ENCODE data around the gene MARS1. TPM values are rescaled to one million over a fixed set of nuclear protein-coding genes. Genes with fewer than 3 reads are reported as not detected.

MARS1 gene
- total and polyA plus RNA-seq, 5 donors from 2014 or later: 71.9 to 219 (median 83.2) TPM

- H3K4me3 Mint-ChIP-seq: peak within 1 kb of the TSS; percentile 97 to 99 (median 98)
- H3K36me3 Mint-ChIP-seq: peaks cover 10% of the 10 kb centered on the region
- H3K4me1 Mint-ChIP-seq: peaks cover 15 to 71% (median 44%) of the 10 kb centered on the region in 4 donors
- peaks cover 0 to 3% (median 0%) of the 10 kb centered on the region in 7 donors for H3K9me3 Mint-ChIP-seq
- ATAC-seq (ENCODE audit: low read depth in 2 of 2): peak; percentile 46 to 50
- H3K27ac Mint-ChIP-seq: peak within 1 kb of the TSS; percentile 98 to 100 (median 100)
- H3K36me3 ChIP-seq (ENCODE audit: control insufficient read depth, insufficient read depth, low read length): peaks cover 21% of the 10 kb centered on the region
- H3K9me3 ChIP-seq (ENCODE audit: control insufficient read depth in 2 of 2, low read length in 2 of 2): no peaks in the 10 kb centered on the region
- H3K27me3 ChIP-seq (ENCODE audit: control insufficient read depth, insufficient read depth, low read length): no peaks in the 10 kb centered on the region
- H3K4me3 ChIP-seq (ENCODE audit: low read depth, low read length): peak within 1 kb of the TSS; percentile 89
- peak within 1 kb of the TSS; percentile 98 for H3K27ac ChIP-seq (ENCODE audit: insufficient read depth, low read length, poor library complexity, severe bottlenecking)
- peaks cover 21% of the 10 kb centered on the region for H3K27me3 Mint-ChIP-seq
- H3K4me1 ChIP-seq (ENCODE audit: control insufficient read depth, insufficient read depth, low read length, poor library complexity, severe bottlenecking): peaks cover 59% of the 10 kb centered on the region
- peak; percentile 89 to 92 (median 90) for DNase-seq
These were observed 34.4 kb downstream of the MARS1 start, which contains the start of gene MBD6 for GRCh38 chr12:57522011-57522886. TSS of gene MBD6 (plus strand) at chr12:57522824. CDS start at chr12:57524304, 1,480 bp downstream.

GRCh38 chr12:57522887-57523705, 35.2 kb downstream of the MARS1 start:
- Histone ChIP-seq H3K4me1 (ENCODE audit: control insufficient read depth, insufficient read depth, low read length, poor library complexity, severe bottlenecking) (peaks cover 56% of the 10 kb centered on the region), H3K36me3 (ENCODE audit: control insufficient read depth, insufficient read depth, low read length) (peaks cover 22% of the 10 kb centered on the region), H3K27ac (ENCODE audit: insufficient read depth, low read length, poor library complexity, severe bottlenecking) (peak overlapping the region; percentile 98), H3K27me3 (ENCODE audit: control insufficient read depth, insufficient read depth, low read length) (no peaks in the 10 kb centered on the region), H3K4me3 (ENCODE audit: low read depth, low read length) (peak overlapping the region; percentile 89), H3K9me3 (ENCODE audit: control insufficient read depth in 2 of 2, low read length in 2 of 2) (no peaks in the 10 kb centered on the region)
- H3K36me3 Mint-ChIP-seq: peaks cover 6% of the 10 kb centered on the region
- peak overlapping the region in 2 of 3 donors; percentile 89 to 100 for H3K27ac Mint-ChIP-seq
- peaks cover 15 to 63% (median 42%) of the 10 kb centered on the region in 4 donors for H3K4me1 Mint-ChIP-seq
- H3K9me3 Mint-ChIP-seq: peaks cover 0 to 3% (median 0%) of the 10 kb centered on the region in 7 donors
- H3K27me3 Mint-ChIP-seq: peaks cover 21% of the 10 kb centered on the region
- no peak for ATAC-seq (ENCODE audit: low read depth in 2 of 2)
- peak overlapping the region; percentile 90 to 96 (median 94) for H3K4me3 Mint-ChIP-seq
- DNase-seq: peak; percentile 30 to 59 (median 51)

DNA sequence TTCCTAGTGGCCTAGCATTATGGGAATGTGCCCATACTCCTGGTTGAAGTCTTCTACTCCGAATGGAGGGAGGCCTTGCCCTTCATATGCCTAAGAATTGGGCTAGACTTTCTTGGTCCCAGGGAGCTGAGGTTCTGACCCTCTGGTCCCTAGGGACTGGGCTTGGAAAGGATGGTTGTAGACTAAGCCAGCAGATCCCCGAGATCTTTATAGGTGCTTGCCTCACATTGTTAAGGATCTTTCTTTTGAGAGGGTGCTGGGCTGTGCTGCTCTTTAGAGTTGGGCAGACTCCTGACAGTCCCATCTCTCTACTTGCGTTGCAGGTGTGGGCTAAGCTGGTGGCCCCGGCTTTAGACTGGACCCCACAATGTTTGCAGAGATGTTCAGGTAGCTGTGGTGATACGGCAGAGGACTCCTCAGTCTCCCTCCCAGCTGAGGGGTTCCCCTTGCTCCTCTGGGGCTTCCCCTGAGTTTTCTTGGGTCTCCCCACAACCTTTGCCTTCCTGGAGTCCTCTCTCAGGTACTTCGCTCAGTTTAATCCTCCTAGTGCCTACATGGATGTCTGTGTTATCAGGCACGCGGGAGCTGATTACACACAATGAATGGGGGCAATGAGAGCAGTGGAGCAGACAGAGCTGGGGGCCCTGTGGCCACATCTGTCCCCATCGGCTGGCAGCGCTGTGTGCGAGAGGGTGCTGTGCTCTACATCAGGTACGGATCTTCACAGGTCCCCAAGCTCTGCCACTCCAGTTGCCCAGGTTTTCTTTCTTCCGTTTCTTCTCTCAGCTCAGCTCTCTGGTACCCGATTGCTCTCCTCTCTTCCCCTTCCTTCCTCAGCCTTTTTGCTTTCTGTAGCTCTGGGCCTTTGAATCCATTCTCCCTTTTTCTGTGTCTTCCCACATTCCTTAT, 36.1 kb downstream of the MARS1 start:
- Mint-ChIP-seq H3K27me3 (peaks cover 21% of the 10 kb centered on the region), H3K27ac (peak overlapping the region in 2 of 3 donors; percentile 89 to 95), H3K36me3 (peaks cover 5% of the 10 kb centered on the region), H3K9me3 (peaks cover 0 to 3% (median 0%) of the 10 kb centered on the region in 7 donors), H3K4me1 (peaks cover 9 to 55% (median 35%) of the 10 kb centered on the region in 4 donors), H3K4me3 (peak overlapping the region; percentile 90 to 96 (median 94))
- Histone ChIP-seq H3K27ac (ENCODE audit: insufficient read depth, low read length, poor library complexity, severe bottlenecking) (peak overlapping the region; percentile 98), H3K4me3 (ENCODE audit: low read depth, low read length) (peak overlapping the region; percentile 89), H3K36me3 (ENCODE audit: control insufficient read depth, insufficient read depth, low read length) (peaks cover 26% of the 10 kb centered on the region), H3K4me1 (ENCODE audit: control insufficient read depth, insufficient read depth, low read length, poor library complexity, severe bottlenecking) (peaks cover 47% of the 10 kb centered on the region), H3K27me3 (ENCODE audit: control insufficient read depth, insufficient read depth, low read length) (no peaks in the 10 kb centered on the region), H3K9me3 (ENCODE audit: control insufficient read depth in 2 of 2, low read length in 2 of 2) (no peaks in the 10 kb centered on the region)
- no peak for ATAC-seq (ENCODE audit: low read depth in 2 of 2)
- DNase-seq: peak in 1 of 3 donors; percentile 8

GRCh38 chr12:57524814-57525614, 37.1 kb downstream of the MARS1 start:
- Histone ChIP-seq H3K27ac (ENCODE audit: insufficient read depth, low read length, poor library complexity, severe bottlenecking) (no peak overlapping the region), H3K4me1 (ENCODE audit: control insufficient read depth, insufficient read depth, low read length, poor library complexity, severe bottlenecking) (peaks cover 38% of the 10 kb centered on the region), H3K36me3 (ENCODE audit: control insufficient read depth, insufficient read depth, low read length) (peaks cover 33% of the 10 kb centered on the region), H3K9me3 (ENCODE audit: control insufficient read depth in 2 of 2, low read length in 2 of 2) (no peaks in the 10 kb centered on the region), H3K27me3 (ENCODE audit: control insufficient read depth, insufficient read depth, low read length) (no peaks in the 10 kb centered on the region), H3K4me3 (ENCODE audit: low read depth, low read length) (no peak overlapping the region)
- Mint-ChIP-seq H3K27me3 (peaks cover 21% of the 10 kb centered on the region), H3K4me1 (peaks cover 4 to 49% (median 35%) of the 10 kb centered on the region in 4 donors), H3K4me3 (peak overlapping the region; percentile 90 to 96 (median 94)), H3K27ac (peak overlapping the region in 2 of 3 donors; percentile 89 to 95), H3K9me3 (peaks cover 0 to 3% (median 0%) of the 10 kb centered on the region in 7 donors), H3K36me3 (peaks cover 4% of the 10 kb centered on the region)
- ATAC-seq (ENCODE audit: low read depth in 2 of 2) (no peak), DNase-seq (no peak)

DNA sequence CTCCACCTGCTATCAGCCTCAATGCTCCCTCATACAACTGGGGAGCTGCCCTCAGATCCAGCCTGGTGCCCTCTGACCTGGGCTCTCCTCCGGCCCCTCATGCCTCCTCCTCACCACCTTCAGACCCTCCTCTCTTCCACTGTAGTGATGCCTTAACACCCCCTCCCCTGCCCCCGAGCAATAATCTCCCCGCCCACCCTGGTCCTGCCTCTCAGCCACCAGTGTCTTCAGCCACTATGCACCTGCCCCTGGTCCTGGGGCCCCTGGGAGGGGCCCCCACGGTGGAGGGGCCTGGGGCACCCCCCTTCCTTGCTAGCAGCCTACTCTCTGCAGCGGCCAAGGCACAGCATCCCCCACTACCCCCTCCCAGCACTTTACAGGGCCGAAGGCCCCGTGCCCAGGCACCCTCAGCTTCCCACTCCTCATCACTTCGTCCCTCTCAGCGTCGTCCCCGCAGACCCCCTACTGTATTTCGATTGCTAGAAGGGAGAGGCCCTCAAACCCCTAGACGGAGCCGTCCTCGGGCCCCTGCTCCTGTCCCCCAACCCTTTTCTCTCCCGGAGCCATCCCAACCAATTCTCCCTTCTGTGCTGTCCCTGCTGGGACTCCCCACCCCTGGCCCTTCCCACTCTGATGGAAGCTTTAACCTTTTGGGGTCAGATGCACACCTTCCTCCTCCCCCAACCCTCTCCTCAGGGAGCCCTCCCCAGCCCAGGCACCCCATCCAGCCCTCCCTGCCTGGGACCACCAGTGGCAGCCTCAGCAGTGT, 37.9 kb downstream of the MARS1 start:
- peaks cover 4 to 44% (median 31%) of the 10 kb centered on the region in 4 donors for H3K4me1 Mint-ChIP-seq
- H3K4me1 ChIP-seq (ENCODE audit: control insufficient read depth, insufficient read depth, low read length, poor library complexity, severe bottlenecking): peaks cover 36% of the 10 kb centered on the region
- ATAC-seq (ENCODE audit: low read depth in 2 of 2) (no peak), DNase-seq (no peak)
- peaks cover 4% of the 10 kb centered on the region for H3K36me3 Mint-ChIP-seq
- peaks cover 0 to 3% (median 0%) of the 10 kb centered on the region in 7 donors for H3K9me3 Mint-ChIP-seq
- no peak overlapping the region for H3K27ac ChIP-seq (ENCODE audit: insufficient read depth, low read length, poor library complexity, severe bottlenecking)
- H3K27me3 ChIP-seq (ENCODE audit: control insufficient read depth, insufficient read depth, low read length): no peaks in the 10 kb centered on the region
- no peaks in the 10 kb centered on the region for H3K9me3 ChIP-seq (ENCODE audit: control insufficient read depth in 2 of 2, low read length in 2 of 2)
- H3K27ac Mint-ChIP-seq: peak overlapping the region in 1 of 3 donors; percentile 32
- no peak overlapping the region for H3K4me3 Mint-ChIP-seq
- H3K36me3 ChIP-seq (ENCODE audit: control insufficient read depth, insufficient read depth, low read length): peaks cover 41% of the 10 kb centered on the region
- peaks cover 13% of the 10 kb centered on the region for H3K27me3 Mint-ChIP-seq
- H3K4me3 ChIP-seq (ENCODE audit: low read depth, low read length): no peak overlapping the region

DNA sequence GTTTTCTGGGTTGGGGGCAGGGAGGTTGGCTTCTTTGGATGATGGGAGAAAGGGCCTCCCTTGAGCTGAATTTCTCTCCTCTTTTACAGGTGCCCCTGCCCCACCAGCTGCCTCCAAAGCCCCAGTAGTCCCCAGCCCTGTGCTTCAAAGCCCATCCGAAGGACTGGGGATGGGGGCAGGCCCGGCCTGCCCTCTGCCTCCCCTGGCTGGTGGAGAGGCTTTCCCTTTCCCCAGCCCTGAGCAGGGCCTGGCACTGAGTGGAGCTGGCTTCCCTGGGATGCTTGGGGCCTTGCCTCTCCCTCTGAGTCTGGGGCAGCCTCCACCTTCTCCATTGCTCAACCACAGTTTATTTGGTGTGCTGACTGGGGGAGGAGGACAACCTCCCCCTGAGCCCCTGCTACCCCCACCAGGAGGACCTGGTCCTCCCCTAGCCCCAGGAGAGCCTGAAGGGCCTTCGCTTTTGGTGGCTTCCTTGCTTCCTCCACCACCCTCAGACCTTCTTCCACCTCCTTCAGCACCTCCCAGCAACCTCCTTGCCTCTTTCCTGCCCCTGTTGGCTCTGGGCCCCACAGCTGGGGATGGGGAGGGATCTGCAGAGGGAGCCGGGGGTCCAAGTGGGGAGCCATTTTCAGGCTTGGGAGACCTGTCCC, 38.7 kb downstream of the MARS1 start:
- no peak for DNase-seq
- Mint-ChIP-seq H3K4me1 (peaks cover 3 to 36% (median 26%) of the 10 kb centered on the region in 4 donors), H3K27me3 (peaks cover 12% of the 10 kb centered on the region), H3K27ac (no peak overlapping the region), H3K4me3 (no peak overlapping the region), H3K9me3 (peaks cover 0 to 3% (median 0%) of the 10 kb centered on the region in 7 donors), H3K36me3 (peaks cover 7% of the 10 kb centered on the region)
- H3K9me3 ChIP-seq (ENCODE audit: control insufficient read depth in 2 of 2, low read length in 2 of 2): no peaks in the 10 kb centered on the region
- H3K27ac ChIP-seq (ENCODE audit: insufficient read depth, low read length, poor library complexity, severe bottlenecking): no peak overlapping the region
- peaks cover 28% of the 10 kb centered on the region for H3K4me1 ChIP-seq (ENCODE audit: control insufficient read depth, insufficient read depth, low read length, poor library complexity, severe bottlenecking)
- peaks cover 48% of the 10 kb centered on the region for H3K36me3 ChIP-seq (ENCODE audit: control insufficient read depth, insufficient read depth, low read length)
- no peaks in the 10 kb centered on the region for H3K27me3 ChIP-seq (ENCODE audit: control insufficient read depth, insufficient read depth, low read length)
- no peak overlapping the region for H3K4me3 ChIP-seq (ENCODE audit: low read depth, low read length)
- no peak for ATAC-seq (ENCODE audit: low read depth in 2 of 2)
